Stimulated activated CD8-positive, alpha-beta memory T cell treated with anti-CD3 and anti-CD28 coated beads, Interleukin-7, amount 100 ng/mL, for 1 hour (primary cell): ENCODE data around the gene BPIFB3.
"Not testable (repeated sequence)": the region's sequence is repeated elsewhere in the genome, so short reads cannot be mapped to it uniquely, and the experiment has no call there.

ENCODE experiments used
- DNase-seq, 2 donors: peaks; one replicate each; pipeline ENCODE4 v3.0.0-alpha.2; 2020; ENCODE audit warnings: low read depth in 2 of 2

Gene BPIFB3

DNA sequence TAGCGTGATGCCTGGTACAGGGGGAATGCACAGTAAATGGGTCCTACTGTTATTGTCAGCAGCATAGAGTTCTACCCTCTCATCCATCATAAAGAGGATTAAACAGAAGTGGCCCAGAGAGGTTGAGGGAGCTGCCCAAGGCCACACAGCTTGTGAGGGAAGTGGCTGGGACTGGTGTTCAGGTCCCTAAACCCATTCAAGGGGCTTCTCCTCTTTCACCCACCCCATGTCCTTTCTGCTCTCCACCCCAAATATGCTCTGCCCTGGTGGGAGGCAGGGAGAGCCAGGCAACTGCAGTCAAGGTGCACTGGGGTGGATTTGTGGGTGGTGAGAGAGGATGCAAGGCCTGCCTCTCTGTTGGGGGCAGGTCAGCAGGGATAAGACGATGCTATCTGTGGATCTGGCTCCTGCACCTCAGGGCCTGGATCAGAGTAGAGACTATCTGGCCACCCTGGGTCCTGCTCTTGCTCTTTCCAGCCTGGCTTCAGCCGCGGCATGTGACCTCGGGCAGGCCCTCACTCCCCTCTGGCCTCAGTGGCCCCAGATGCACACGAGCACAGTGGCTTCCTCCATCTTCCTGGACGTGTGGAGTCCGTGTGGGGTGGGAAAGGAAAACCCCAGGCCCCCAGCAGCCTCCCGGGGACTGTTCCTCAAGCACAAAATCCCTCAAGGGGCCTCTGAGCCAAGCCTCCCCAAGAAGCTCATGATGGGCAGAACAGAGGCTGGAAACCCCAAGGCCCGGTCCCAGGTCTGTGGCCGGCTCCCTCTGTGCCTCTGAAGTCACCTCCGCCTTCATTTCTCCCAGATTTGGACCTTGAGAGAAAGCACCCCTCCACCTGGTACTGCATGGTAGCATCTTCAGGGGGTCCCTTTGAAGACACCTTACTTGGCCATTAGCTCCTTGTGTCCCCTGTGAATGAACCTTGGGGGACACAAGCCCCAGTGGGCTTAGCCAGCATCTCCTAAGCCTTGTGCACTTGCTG lies 25.6 kb upstream of the BPIFB3 start:
- no peak for DNase-seq

DNA sequence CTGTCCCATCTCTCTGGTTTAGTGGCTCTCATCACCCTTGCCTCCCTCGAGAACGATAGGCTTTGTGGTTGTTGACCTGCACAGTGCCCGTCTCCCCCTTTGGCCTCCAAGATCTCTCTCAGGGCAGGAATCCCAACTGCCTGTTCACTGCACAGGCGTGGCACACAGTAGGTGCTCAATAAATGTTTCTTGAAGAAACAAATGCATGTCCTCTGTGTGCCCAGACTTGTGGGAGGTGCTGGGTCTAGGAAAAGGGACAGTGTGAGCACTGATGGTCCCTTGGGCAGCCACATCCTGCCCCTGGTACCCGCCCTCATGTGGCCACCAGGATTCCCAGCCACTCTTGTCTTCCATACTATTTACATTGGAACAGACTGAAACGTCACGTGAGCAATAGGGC lies 24.8 kb upstream of the BPIFB3 start:
- no peak for DNase-seq

DNA sequence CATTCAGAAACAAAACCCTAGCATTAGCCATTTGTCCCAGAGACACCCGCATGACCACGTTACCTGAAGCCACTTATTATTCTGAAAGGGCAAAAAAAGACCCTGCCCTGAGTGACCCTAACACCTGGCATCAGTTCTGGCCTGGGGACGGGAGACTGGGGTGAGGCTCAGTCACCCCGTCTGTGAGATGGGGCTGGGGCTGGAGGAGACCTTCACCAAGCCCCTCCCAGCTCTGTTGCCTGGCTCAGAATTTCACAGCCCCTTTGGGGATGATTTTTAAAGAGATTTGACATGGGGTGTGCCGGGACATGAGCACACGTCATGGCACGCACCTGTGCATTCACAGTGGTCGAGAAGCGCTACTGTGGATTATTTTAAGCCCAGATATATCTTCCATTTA lies 23.6 kb upstream of the BPIFB3 start:
- no peak for DNase-seq

DNA sequence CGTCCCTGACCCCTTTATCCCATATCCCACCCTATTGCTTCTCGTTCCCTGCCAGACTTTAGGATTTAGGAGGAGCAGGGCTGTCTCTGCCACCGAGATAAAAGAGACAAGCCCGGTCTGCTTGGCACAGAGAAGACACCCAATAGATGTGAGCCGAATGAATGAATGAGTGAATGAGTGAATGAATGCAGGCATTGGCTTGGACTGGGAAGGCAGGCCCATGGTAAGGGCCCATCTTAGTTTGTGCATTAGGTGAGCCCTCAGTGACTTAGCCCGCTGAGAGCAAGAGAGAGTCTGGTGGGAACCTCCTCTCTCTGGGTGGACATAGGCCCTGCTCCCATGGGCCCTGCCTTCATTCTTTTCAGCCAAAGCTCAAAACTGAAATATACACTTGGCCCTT lies 23.1 kb upstream of the BPIFB3 start:
- no peak for DNase-seq

DNA sequence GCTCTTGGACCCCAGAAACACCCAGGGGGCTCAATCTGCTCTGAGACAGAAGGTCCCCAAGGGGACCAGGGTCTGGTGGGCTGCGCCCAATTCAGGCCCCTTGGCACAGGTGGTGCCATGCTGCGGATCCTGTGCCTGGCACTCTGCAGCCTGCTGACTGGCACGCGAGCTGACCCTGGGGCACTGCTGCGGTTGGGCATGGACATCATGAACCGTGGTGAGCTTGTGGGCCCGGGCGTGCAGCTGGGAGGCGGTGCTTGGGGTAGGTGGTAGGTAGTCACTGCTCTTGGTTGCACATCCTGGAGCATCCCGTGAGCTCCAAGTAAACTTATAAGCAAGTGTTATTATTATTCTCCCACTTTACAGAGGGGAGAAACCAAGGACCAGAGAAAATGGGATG lies 22.2 kb upstream of the BPIFB3 start, which contains the start of gene BPIFB6:
Gene BPIFB6 (plus strand): TSS at position 118 of the 400 bp plus-strand sequence. CDS start 0 bp downstream, at position 118.
- DNase-seq = no peak

DNA sequence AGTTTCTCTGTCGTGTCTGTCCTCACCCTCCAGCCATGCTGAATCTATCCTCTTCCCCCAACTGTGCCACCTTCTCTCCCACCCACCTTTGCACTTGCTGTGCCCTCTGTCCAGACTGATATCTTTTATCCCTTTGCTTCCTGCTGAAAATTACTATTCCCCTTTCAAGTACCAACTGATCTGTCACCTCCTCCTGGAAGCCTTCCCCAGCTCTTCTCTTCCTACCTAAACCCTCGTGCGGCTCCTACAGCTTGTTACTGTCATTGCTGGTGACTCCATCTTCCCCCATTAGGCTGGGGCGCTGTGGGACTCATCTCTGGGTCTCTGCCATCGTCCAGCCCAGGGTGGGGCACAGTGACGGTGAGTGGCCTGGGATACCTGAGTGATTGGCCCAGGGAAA lies 21.1 kb upstream of the BPIFB3 start:
- DNase-seq = no peak

DNA sequence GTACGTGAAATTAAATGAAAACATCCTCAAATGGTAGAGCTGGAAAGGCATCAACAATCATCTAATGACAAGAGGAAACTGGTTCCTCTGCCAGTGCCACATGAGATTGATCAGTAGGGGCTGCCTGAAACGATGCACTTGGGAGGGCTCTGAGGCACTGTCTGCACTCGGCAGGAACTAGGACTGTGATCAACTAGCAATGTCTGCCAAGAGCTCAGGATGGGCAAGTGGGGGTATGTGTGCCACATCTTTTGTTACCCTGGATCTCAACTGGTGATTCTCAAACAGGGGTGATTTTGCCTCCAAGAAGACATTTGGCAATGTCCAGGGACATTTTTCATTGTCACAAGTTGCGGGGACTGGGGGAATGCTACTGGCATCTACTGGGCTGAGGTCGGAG lies 20.3 kb upstream of the BPIFB3 start:
- DNase-seq = no peak

DNA sequence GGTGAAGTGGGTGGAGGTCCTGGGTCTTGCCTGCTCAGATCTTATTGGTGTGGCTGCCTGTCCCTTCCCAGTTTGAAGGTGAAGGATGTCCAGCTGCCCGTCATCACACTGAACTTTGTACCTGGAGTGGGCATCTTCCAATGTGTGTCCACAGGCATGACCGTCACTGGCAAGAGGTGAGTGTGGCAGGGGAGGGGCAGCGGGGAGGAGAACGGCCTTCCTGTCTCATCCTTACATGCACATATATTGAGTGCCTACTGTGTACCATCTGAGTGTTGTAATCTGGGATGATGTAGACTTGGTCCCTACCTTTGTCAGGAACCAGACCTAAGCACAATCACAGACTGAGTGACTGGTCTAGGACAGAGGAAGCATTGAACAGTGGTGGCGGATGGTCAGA lies 19.6 kb upstream of the BPIFB3 start:
- no peak for DNase-seq

DNA sequence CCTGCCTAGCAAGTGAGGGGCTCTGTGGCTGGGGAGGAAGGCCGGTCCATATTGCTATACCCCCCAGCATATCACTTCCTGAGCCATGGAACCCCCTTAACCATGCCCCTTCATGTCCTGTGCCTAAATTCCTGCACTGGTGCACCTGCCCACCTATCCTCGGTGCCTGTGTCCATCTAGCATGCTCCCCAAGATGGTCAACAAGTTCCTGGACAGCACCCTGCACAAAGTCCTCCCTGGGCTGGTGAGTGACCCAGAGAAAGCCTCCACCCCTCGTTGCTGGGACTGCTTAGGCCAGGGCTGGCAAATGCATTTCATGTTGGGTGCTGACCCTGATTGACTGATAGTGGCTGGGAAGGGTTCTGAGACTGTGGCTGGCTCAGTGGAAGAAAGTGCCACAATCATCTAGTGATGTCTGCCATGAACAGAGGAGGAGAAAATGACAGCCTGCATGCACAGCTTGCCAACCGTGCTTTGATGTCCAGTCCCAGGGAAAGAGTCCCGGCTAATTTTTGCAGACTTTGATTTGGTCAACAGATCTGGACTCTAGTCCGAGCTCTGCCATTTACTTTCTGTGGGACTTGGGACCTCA lies 18.7 kb upstream of the BPIFB3 start:
- no peak for DNase-seq

DNA sequence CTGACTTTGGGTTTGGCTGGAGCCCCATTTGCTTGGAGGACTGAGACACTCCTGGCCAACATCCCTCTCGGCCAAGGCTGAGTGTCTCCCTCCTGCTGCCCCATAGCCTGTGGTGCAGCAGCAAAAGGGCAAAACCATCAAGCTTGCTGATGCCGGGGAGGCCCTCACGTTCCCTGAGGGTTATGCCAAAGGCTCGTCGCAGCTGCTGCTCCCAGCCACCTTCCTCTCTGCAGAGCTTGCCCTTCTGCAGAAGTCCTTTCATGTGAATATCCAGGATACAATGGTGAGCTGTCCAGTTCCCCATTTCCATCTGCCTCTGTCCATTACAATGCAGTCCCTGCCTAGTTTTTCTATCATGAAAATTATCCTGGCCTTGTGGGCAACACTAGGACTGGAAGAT lies 16.2 kb upstream of the BPIFB3 start:
- no peak for DNase-seq

DNA sequence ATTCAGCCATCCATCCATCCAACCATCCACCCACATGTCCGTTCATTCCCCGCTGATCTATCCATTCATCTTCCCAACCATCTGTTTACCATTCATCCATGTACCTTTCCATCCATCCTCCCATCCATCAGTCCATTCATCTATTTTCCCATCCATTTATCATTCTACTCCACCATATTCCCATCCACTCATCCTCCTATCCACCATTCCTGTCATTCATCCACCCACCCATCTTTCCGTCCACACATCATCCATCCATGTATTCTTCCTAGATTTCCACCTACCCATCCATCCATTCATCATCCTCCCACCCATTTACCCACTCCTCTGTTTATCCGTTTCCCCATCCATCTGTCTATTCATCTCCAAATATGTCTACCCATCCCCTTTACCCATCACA lies 15.5 kb upstream of the BPIFB3 start:
- no peak for DNase-seq

DNA sequence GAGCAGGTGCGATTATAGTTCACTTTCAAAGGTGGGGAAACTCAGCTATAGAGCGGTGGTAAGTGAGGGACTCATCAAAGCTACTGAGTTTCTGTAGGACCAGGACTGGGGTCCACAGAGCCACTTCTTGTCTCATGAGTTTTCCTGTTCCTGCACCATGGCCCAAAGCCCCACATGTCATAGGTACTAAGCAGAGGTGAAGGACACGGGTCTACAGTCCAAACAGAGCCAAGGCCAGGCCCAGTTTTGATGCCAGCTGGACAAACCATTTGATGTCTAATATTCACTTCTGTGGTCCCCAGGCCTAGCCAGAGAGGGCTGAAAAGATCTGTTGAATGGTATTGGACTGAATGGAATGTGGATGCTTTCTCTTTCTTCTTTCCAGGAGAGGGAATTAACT lies 11.3 kb upstream of the BPIFB3 start:
- no peak for DNase-seq

DNA sequence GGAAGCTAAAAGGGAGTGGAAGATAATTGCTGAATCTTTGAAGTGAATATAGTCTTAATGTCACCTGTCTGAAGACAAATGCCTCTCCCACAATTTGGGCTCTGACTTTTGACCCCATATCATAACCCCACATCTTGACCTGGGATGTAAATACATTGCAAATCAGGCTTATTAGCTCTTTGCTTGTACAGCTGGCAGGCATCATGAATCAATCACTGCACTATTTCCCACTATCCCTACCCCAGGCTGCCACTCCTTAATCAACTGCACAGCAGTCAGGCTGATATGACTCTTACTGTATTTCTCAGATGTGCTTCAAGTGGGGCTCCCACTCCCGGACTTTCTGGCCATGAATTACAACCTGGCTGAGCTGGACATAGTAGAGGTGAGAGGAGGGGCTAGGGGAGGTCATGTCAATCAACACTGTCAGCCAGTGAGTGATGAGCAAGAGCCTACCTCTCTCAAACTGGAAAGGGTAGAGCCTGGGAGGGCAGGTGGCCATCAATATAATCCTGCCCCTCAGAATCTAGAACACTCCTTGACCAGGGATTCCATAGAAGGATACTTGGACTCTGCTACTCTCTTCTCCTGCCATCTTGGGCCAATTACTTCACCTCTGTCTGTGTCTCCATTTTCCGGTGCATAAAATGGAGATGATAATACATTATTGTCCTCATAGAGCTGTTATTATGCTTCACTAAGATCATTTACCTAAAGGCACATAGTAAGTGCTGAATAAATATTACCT lies 10.5 kb upstream of the BPIFB3 start:
- no peak for DNase-seq

DNA sequence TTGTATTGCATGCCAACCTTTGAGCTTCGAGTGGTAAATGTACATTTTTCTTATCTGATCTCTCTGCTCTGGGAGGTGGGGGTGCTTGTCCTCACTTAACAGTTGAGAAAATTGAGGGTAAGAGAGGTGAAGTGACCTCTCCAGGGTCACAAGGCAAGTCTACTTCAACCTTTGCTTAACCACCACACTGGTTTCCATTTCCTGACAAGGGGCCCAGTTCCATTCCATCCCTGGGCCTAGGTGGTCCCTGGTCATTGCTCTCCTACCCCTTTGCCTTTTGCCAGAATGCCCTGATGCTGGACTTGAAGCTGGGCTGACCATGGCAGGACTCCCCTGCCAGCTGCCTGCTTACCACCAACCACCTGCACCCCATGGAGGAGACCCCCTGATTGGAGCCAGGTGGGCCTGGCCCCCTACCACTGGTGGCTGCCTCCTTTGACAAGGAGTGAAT lies 9.9 kb upstream of the BPIFB3 start:
- no peak for DNase-seq

DNA sequence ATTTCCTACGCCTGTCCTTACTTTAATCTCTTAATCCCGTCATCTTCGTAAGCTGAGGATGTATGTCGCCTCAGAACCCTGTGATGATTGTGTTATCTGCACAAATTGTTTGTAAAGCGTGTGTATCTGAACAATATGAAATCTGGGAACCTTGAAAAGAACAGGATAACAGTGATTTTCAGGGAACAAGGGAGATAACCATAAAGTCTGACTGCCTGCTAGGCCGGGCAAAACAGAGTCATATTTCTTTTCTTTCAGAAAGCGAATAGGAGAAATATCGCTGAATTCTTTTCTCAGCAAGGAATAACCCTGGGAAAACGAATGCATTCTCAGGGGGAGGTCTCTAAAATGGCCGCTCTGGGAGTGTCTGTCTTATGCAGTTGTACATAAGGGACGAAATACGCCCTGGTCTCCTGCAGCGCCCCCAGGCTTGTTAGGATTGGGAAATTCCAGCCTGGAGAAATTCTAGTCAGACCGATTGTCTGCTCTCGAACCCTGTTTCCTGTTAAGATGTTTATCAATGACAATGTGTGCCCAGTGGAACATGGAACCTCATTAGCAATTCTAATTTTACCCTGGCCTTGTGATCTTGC lies 8.5 kb upstream of the BPIFB3 start:
- not testable (repeated sequence) for DNase-seq

DNA sequence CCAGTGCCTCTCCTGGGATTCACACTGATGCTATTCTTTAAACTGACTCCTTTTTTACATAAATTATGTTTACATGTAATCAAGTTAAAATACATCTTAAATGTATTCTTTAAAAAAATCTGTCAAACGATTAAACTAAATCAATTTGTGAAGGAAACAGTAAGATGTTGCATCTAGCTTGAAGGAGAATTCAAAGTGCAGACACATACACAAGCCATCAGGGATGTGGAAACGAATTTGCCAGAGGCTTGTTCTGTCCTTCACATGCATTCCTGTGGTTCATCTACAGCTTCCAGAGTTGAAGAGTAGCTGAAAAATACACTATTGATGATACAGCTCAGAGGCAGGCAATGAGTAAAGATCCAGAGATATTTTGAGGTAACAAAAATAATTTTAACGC lies 7.3 kb upstream of the BPIFB3 start:
- DNase-seq = no peak

DNA sequence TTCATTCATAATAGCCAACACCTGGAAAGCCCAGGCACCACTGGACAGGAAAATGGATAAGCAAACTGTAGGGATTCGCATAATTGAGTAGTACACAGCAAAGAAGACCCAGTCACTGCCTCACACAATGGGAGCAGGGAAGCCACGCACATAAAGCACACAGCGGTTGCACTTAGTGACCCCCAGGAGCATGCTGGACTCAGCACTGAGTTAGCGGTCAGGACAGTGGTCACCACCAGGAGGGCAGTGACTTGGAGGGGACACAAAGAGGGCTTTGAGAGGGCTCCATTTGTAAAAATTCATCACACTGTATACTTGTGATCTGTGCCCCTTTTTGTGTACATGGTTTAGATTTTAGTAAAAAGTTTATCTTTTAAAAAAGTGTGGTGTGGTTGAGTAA lies 2.4 kb upstream of the BPIFB3 start:
- DNase-seq = no peak

DNA sequence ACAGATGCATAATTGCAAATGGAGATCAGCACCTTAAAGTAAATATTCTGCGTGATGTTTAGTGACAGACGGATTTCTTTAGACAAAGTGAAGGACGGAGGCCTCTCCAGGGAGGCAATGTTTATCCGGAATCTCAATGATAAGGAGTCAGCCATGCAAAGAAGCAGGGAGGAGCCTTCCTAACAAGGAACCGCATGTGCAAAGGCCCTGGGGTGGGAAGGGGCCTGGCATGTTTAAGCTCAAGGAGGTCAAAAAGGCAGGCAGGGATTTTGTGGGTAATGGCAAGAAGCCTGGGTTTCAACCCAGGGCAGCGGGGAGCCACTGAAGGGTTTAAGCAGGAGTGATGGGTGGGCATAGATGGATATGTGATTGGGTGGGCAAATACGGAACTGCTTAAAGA lies 678 bp downstream of the BPIFB3 start:
- DNase-seq = no peak

DNA sequence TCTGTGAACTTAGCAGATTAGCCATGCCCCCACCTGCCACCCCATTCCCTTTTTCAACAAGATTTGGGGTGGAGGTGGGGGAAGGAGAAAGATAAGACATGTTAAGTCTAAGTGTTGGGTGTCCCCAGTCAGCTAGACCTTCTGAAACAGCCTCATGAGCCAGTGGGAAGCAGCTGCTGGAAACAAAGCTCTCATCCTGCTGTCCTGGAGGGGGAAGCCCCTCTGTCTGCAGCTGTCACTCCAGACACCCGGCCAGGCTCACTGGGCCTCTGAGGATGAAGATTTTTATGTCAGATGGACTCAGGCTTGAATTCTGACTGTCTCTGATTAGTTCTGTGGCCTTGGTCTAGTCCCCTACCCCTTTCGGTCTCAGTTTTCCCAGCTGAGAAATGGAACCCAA lies 1.1 kb downstream of the BPIFB3 start:
- no peak for DNase-seq

DNA sequence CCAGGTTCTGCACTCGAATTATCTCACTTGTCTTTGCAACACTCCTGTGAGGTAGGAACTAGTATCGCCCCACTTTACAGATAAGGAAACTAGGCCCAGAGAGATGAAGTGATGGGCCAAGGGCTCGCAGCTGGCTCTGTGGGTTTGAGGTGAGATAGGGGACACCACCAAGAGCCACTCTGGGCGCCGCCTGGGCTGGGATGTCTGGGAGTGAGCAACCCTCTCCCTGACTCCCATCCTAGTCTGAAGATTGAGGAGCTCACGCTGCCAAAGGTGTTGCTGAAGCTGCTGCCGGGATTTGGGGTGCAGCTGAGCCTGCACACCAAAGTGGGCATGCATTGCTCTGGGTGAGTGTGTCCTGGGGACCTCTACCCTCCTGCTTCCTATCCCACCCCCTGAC lies 5.4 kb downstream of the BPIFB3 start:
- DNase-seq = no peak

DNA sequence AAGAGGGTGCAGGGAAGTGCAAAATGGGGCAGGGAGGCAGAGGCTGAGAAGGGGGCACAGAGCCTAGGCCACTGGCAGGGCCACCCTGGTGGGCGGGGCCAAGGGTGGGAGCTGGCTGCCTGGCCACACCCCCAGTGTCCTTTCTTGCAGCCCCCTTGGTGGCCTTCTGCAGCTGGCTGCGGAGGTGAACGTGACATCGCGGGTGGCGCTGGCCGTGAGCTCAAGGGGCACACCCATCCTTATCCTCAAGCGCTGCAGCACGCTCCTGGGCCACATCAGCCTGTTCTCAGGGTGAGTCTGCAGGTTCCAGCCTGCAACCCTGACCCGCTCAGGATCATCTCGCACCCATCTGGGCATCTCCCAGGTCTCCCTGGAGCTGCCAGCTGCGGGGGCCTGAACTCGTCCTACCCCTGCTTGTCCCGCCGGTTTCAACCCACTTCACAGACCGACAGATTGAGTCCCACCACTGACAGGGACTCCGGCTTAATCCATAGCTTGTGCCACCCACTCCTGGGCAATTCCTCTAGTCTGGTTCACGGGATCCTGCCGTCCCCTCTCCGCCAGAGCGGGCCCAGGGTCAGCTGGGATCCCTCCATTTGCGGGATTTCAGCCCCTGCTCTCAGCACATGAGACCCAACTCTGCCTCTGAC lies 6.2 kb downstream of the BPIFB3 start:
- no peak for DNase-seq

DNA sequence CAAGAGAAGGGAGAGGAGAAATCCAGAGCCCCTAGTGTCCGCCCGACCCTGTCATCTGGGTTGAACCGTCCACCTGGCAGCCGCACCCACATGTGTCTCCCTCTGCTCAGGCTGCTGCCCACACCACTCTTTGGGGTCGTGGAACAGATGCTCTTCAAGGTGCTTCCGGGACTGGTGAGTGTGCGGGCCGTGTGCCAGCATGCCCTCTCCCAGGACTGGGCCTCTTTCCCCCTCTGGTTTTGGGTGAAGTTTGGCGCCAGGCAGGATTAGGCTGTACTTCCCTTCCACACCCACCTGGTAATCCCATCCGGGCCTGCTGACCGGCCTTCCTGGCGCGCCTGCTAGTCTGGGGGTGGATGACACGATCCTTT lies 7.9 kb downstream of the BPIFB3 start:
- DNase-seq = no peak
